Transverse colon (tissue), 4 donors: ENCODE data around the gene ATP1B3.

Source experiments
- EP300 ChIP-seq: sonication (generic); formaldehyde crosslinking; IDR thresholded peaks from one replicate; pipeline ENCODE4 v1.6.1; 2017; ENCODE audit warnings: antibody characterized with exemption, low read depth
- POLR2A ChIP-seq: fragments of 450-650 bp; IDR thresholded peaks from one replicate; pipeline ENCODE4 v1.6.1; 2016; ENCODE audit warnings: antibody characterized with exemption, mild to moderate bottlenecking, moderate library complexity
- POLR2AphosphoS5 ChIP-seq, 3 donors: sonication (generic); formaldehyde crosslinking; IDR thresholded peaks; one replicate each; pipeline ENCODE4 v1.6.1; 2016; ENCODE audit warnings: antibody characterized with exemption in 3 of 3
- TF ChIP-seq, protein P1 (sequence below), 5 experiments: fragments of 200-600 bp in 3 of 5; fragments of 450-650 bp in 2 of 5; sonication (generic) in 3 of 5; IDR thresholded peaks; 1 replicate in 2 of 5; 2 replicates in 3 of 5; pipeline ENCODE4 v1.5.1; 2016 to 2017; ENCODE audit warnings: antibody characterized with exemption in 5 of 5, inconsistent platforms in 3 of 5, mild to moderate bottlenecking in 2 of 5, moderate library complexity in 1 of 5

DNA sequence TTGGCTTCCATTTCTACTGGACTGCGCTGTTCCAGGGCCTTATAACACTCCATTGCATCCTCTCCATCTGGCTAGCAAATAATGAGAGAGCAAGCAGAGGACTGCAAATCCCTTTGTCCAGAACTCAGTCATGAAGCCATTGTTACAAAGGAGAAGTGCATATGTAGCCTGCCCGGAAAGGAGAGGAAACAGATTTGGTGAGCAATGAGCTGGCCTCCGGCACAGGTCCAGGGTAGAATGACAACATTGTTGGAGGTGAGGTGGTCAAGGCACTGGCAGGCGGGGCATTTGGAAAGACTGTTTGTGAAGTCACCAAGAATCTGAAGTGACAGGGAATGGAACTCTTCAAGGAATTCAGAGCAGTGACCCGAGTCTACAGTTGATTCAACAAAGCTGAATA is 25.0 kb upstream of the ATP1B3 start:
- TF ChIP-seq, protein P1, sequence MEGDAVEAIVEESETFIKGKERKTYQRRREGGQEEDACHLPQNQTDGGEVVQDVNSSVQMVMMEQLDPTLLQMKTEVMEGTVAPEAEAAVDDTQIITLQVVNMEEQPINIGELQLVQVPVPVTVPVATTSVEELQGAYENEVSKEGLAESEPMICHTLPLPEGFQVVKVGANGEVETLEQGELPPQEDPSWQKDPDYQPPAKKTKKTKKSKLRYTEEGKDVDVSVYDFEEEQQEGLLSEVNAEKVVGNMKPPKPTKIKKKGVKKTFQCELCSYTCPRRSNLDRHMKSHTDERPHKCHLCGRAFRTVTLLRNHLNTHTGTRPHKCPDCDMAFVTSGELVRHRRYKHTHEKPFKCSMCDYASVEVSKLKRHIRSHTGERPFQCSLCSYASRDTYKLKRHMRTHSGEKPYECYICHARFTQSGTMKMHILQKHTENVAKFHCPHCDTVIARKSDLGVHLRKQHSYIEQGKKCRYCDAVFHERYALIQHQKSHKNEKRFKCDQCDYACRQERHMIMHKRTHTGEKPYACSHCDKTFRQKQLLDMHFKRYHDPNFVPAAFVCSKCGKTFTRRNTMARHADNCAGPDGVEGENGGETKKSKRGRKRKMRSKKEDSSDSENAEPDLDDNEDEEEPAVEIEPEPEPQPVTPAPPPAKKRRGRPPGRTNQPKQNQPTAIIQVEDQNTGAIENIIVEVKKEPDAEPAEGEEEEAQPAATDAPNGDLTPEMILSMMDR (IDR thresholded peaks at IDR 0.05), result no peak
- no peak for TF ChIP-seq EP300
- TF ChIP-seq POLR2A, result no peak
- TF ChIP-seq POLR2AphosphoS5 (IDR thresholded peaks at IDR 0.05), result no peak
